ENCODE data around the gene SLC44A3. TPM values are rescaled to one million over a fixed set of nuclear protein-coding genes. Genes with fewer than 3 reads are reported as not detected.

SLC44A3 gene
- total RNA-seq, 4 donors from 2014 or later, result 0.63 to 1.7 (median 0.83) TPM

- Histone ChIP-seq H3K4me3 (no peak overlapping the region), H3K27ac (replicated peaks in 1 of 4) (no peak overlapping the region), H3K4me1 (no peaks in the 10 kb centered on the region), H3K36me3 (peaks cover 0 to 51% (median 33%) of the 10 kb centered on the region in 4 donors), H3K9me3 (no peaks in the 10 kb centered on the region), H3K27me3 (no peaks in the 10 kb centered on the region)
- WGBS, result 92% methylated on average over 4 of the region's 4 CpGs
- intact Hi-C loops (cut with DNase I), result no loop called here
- no peak for DNase-seq (ENCODE audit: extremely low spot score)
- TF ChIP-seq CTCF (IDR thresholded peaks at IDR 0.05) (no peak), POLR2AphosphoS5 (IDR thresholded peaks at IDR 0.05) (no peak), EP300 (IDR thresholded peaks at IDR 0.05) (no peak), POLR2A (IDR thresholded peaks at IDR 0.05; ENCODE audit: low read depth) (no peak)
Observed at GRCh38 chr1:94892604-94893254, 72.6 kb downstream of the SLC44A3 start.

- no peaks in the 10 kb centered on the region for H3K27me3 ChIP-seq
- H3K36me3 ChIP-seq, result peaks cover 0 to 70% (median 44%) of the 10 kb centered on the region in 4 donors
Observed at GRCh38 chr1:94894630-94895029, 74.5 kb downstream of the SLC44A3 start.

DNA sequence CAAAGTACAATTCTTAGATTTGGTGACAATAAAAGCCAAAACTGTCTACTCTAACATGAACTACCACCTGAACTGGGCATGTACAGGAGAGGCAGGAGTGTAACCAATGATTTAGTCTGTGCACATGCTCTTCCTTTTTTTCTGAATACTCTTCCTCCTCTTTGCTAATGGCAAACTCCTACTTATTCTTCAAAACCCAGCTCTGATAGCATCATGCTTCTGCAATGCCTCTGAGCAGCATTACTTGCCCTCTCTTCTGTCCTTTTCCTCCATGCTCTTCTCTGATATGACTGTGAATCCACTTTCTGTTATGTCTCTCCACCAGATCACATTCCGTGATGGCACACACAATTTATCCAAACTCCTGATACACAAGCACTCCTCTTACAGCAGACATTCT lies 75.4 kb downstream of the SLC44A3 start:
- DNase-seq (ENCODE audit: extremely low spot score), result no peak
- H3K4me1 ChIP-seq, result peaks cover 0 to 25% (median 23%) of the 10 kb centered on the region in 4 donors
- 92% methylated on average over 1 of the region's 1 CpG for WGBS
- H3K4me3 ChIP-seq, result no peak overlapping the region
- intact Hi-C loops (cut with DNase I), result no loop called here
- H3K9me3 ChIP-seq, result no peaks in the 10 kb centered on the region
- peaks cover 0 to 73% (median 48%) of the 10 kb centered on the region in 4 donors for H3K36me3 ChIP-seq
- no peak overlapping the region for H3K27ac ChIP-seq (replicated peaks in 1 of 4)
- TF ChIP-seq CTCF (IDR thresholded peaks at IDR 0.05) (no peak), POLR2A (IDR thresholded peaks at IDR 0.05; ENCODE audit: low read depth) (no peak), POLR2AphosphoS5 (IDR thresholded peaks at IDR 0.05) (no peak), EP300 (IDR thresholded peaks at IDR 0.05) (no peak)
- H3K27me3 ChIP-seq, result no peaks in the 10 kb centered on the region

More at GRCh38 chr1:94894630-94895029, 74.5 kb downstream of the SLC44A3 start:
- H3K4me1 ChIP-seq, result peaks cover 0 to 16% (median 14%) of the 10 kb centered on the region in 4 donors
- H3K9me3 ChIP-seq, result no peaks in the 10 kb centered on the region
- DNase-seq (ENCODE audit: extremely low spot score), result no peak
- no peak for TF ChIP-seq POLR2A (IDR thresholded peaks at IDR 0.05; ENCODE audit: low read depth)
- no peak for TF ChIP-seq CTCF (IDR thresholded peaks at IDR 0.05)
- TF ChIP-seq POLR2AphosphoS5 (IDR thresholded peaks at IDR 0.05), result no peak
- TF ChIP-seq EP300 (IDR thresholded peaks at IDR 0.05), result no peak
- H3K4me3 ChIP-seq, result no peak overlapping the region
- 80% methylated on average over 4 of the region's 4 CpGs for WGBS
- intact Hi-C loops (cut with DNase I), result no loop called here
- H3K27ac ChIP-seq (replicated peaks in 1 of 4), result no peak overlapping the region

GRCh38 chr1:94898491-94899385 lies 78.6 kb downstream of the SLC44A3 start:
- Histone ChIP-seq H3K9me3 (no peaks in the 10 kb centered on the region), H3K4me3 (no peak overlapping the region), H3K4me1 (peaks cover 0 to 53% (median 48%) of the 10 kb centered on the region in 4 donors), H3K27ac (replicated peaks in 1 of 4) (peak overlapping the region; percentile 51 to 71 (median 58)), H3K27me3 (no peaks in the 10 kb centered on the region), H3K36me3 (peaks cover 0 to 85% (median 53%) of the 10 kb centered on the region in 4 donors)
- DNase-seq (ENCODE audit: extremely low spot score), result no peak
- 55% methylated on average over 7 of the region's 7 CpGs for WGBS
- TF ChIP-seq POLR2AphosphoS5 (IDR thresholded peaks at IDR 0.05) (no peak), EP300 (IDR thresholded peaks at IDR 0.05) (no peak), CTCF (IDR thresholded peaks at IDR 0.05) (no peak), POLR2A (IDR thresholded peaks at IDR 0.05; ENCODE audit: low read depth) (no peak)
- intact Hi-C loops (cut with DNase I), result no loop called here
